Spleen (tissue), 11 donors: Measurements from ENCODE around the gene WFDC10A. TPM values are rescaled to one million over a fixed set of nuclear protein-coding genes. Genes with fewer than 3 reads are reported as not detected.
"Not testable (repeated sequence)": the region's sequence is repeated elsewhere in the genome, so short reads cannot be mapped to it uniquely, and the experiment has no call there.

ENCODE experiments used
- DNase-seq: peaks from one replicate; pipeline ENCODE4 v3.0.0-alpha.2; 2020
- H3K27ac ChIP-seq, 8 donors: fragments of 200-600 bp; sonication (generic) in 7 of 8; 1 replicate in 4 of 8; 2 replicates in 4 of 8; pipeline versions ENCODE4 v1.5.0 to v1.8.0; 2016 to 2021; ENCODE audit warnings: inconsistent platforms in 4 of 8, mild to moderate bottlenecking in 4 of 8, moderate library complexity in 1 of 8
- H3K27me3 ChIP-seq, 7 donors: fragments of 200-600 bp; sonication (generic) in 6 of 7; replicated peaks in 1 of 7; 1 replicate in 4 of 7; 2 replicates in 3 of 7; pipeline versions ENCODE4 v1.5.0 to v1.8.0; 2016 to 2021; ENCODE audit warnings: inconsistent platforms in 3 of 7, mild to moderate bottlenecking in 1 of 7
- H3K36me3 ChIP-seq, 6 donors: fragments of 200-600 bp; sonication (generic) in 5 of 6; 1 replicate in 4 of 6; 2 replicates in 2 of 6; pipeline versions ENCODE4 v1.5.0 to v1.8.0; 2016 to 2021; ENCODE audit warnings: inconsistent platforms in 2 of 6
- H3K4me1 ChIP-seq, 6 donors: fragments of 200-600 bp; sonication (generic) in 5 of 6; 1 replicate in 3 of 6; 2 replicates in 3 of 6; pipeline versions ENCODE4 v1.5.0 to v1.8.0; 2016 to 2021; ENCODE audit warnings: inconsistent platforms in 3 of 6
- H3K4me3 ChIP-seq, 8 donors: fragments of 200-600 bp; sonication (generic) in 7 of 8; 1 replicate in 4 of 8; 2 replicates in 4 of 8; pipeline versions ENCODE4 v1.5.0 to v1.8.0; 2016 to 2021; ENCODE audit warnings: inconsistent platforms in 4 of 8, mild to moderate bottlenecking in 4 of 8, moderate library complexity in 2 of 8
- H3K9me3 ChIP-seq, 8 donors: fragments of 200-600 bp; sonication (generic) in 7 of 8; 1 replicate in 4 of 8; 2 replicates in 4 of 8; pipeline versions ENCODE4 v1.5.0 to v1.8.0; 2016 to 2021; ENCODE audit warnings: inconsistent platforms in 4 of 8
- CTCF ChIP-seq, 11 experiments: fragments of 200-600 bp in 7 of 11; fragments of 450-650 bp in 4 of 11; sonication (generic) in 4 of 11; IDR thresholded peaks in 8 of 11; conservative IDR thresholded peaks in 3 of 11; 1 replicate in 7 of 11; 2 replicates in 4 of 11; pipeline versions ENCODE4 v1.4.0 to v1.8.0; 2016 to 2021; ENCODE audit warnings: antibody characterized with exemption in 11 of 11, inconsistent platforms in 4 of 11, mild to moderate bottlenecking in 1 of 11
- POLR2A ChIP-seq, 3 donors: fragments of 450-650 bp; IDR thresholded peaks; one replicate each; pipeline ENCODE4 v1.5.1; 2017; ENCODE audit warnings: antibody characterized with exemption in 3 of 3, mild to moderate bottlenecking in 1 of 3
- POLR2AphosphoS5 ChIP-seq, 3 donors: sonication (generic); formaldehyde crosslinking; IDR thresholded peaks; one replicate each; pipeline ENCODE4 v1.5.1; 2017; ENCODE audit warnings: antibody characterized with exemption in 3 of 3
- WGBS, 5 donors: extraction: QIAGEN DNeasy Blood & Tissue Kit in 3 of 5; methylation state at CpG; one replicate each; pipeline versions ENCODE4 v1.1.5 to v1.1.7; 2013 to 2018; 5-methylcytosine and 5-hydroxymethylcytosine counted together
- intact Hi-C: fragments of 100-400 bp; cut with DNase I; formaldehyde crosslinking; loops from one replicate; pipeline ENCODE4 v1.15.0; 2023; ENCODE audit warnings: low total_unique reads
- polyA plus RNA-seq, 3 donors: library from polyadenylated mRNA; stranded (reverse); fragments of 200-250 nt; gene quantifications; one replicate each; pipeline ENCODE4 v1.2.1, GENCODE V29; 2013
- total RNA-seq, 7 donors: library from RNA; depleted of rRNA in 3 of 7; stranded (reverse); fragments of >200 nt in 3 of 7; fragmentation: NEBNext Ultra II Directional in 4 of 7; extraction: Animal tissue kit (Norgen Biotek cat#: 25700) in 4 of 7; gene quantifications; one replicate each; pipeline versions ENCODE4 v1.1.0 to v1.2.1, GENCODE V29; 2016 to 2021
- donor health status: healthy with polysubstance abuse.
- donor health status: DM: no; HTN: no; CAD: no; lungs with moderate emphysema.
- donor health status: DM: no; HTN: no; CAD: no.
- donor health status: Bipolar disorder and iron deficiency.
- donor health status: healthy.
- donor health status: DM: no; HTN: no; CAD: no.
- donor health status: DM: yes; HTN: yes; CAD: no.

WFDC10A gene
- total and polyA plus RNA-seq, 10 donors = not detected

- no peak for TF ChIP-seq CTCF (IDR thresholded peaks at IDR 0.05 in 8 of 11, conservative IDR thresholded peaks at IDR 0.05 in 3 of 11)
- TF ChIP-seq POLR2A (IDR thresholded peaks at IDR 0.05) = no peak
- TF ChIP-seq POLR2AphosphoS5 (IDR thresholded peaks at IDR 0.05) = no peak
- no peaks in the 10 kb centered on the region for H3K4me1 ChIP-seq
These were observed 17.3 kb downstream of the WFDC10A start for GRCh38 chr20:45646875-45647274.

DNA sequence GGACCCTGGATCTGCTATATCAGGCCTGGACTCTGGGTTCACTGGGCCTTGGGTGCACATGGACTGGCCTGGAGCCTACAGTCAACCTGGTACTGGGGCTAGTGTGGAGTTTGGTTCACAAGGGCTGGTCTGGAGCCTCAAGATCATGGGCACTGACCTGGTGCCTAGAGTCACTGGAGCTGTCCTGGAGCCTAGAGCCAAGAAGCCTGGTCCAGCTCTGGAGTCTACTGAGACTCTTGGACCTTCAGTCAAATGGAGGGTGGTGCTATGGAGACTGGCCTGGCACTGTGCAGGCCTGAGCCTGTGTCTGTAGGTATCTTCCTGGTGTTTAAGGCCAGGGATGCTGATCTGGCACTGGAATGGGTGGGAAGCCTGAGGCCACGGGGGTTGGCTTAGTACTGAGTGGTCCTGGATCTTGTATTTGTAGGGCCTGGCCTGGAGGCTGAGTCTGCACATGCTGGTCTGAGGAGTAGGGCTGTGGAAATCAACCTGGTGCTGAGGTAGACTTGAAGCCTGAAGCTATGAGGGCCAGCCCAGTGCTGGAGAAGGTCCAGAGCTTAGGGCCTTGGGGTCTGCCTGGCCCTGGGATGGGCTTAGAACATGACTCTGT, 18.0 kb downstream of the WFDC10A start:
- TF ChIP-seq POLR2AphosphoS5 (IDR thresholded peaks at IDR 0.05) (no peak), POLR2A (IDR thresholded peaks at IDR 0.05) (no peak), CTCF (IDR thresholded peaks at IDR 0.05 in 8 of 11, conservative IDR thresholded peaks at IDR 0.05 in 3 of 11) (no peak)
- peaks cover 0 to 8% (median 0%) of the 10 kb centered on the region in 7 donors for H3K27me3 ChIP-seq
- H3K4me3 ChIP-seq = no peak overlapping the region
- DNase-seq = no peak
- WGBS, 5 donors = 55 to 70% (median 65%) methylated on average over 1 of the region's 1 CpG; no CpG with 5 or more reads in 1 of the 5 donors
- intact Hi-C loops = no loop called here
- H3K4me1 ChIP-seq = no peaks in the 10 kb centered on the region
- no peaks in the 10 kb centered on the region for H3K36me3 ChIP-seq
- H3K9me3 ChIP-seq = no peaks in the 10 kb centered on the region
- H3K27ac ChIP-seq = no peak overlapping the region

More at GRCh38 chr20:45646875-45647274, 17.3 kb downstream of the WFDC10A start:
- peaks cover 0 to 6% (median 0%) of the 10 kb centered on the region in 7 donors for H3K27me3 ChIP-seq
- intact Hi-C loops = no loop called here
- WGBS, 5 donors = 84 to 96% (median 87%) methylated on average over 3 of the region's 3 CpGs
- H3K4me3 ChIP-seq = no peak overlapping the region
- H3K36me3 ChIP-seq = no peaks in the 10 kb centered on the region
- no peak overlapping the region for H3K27ac ChIP-seq
- no peak for DNase-seq
- no peaks in the 10 kb centered on the region for H3K9me3 ChIP-seq

GRCh38 chr20:45649312-45649863, 19.8 kb downstream of the WFDC10A start:
- H3K9me3 ChIP-seq = no peaks in the 10 kb centered on the region
- peaks cover 0 to 8% (median 0%) of the 10 kb centered on the region in 7 donors for H3K27me3 ChIP-seq
- H3K36me3 ChIP-seq = no peaks in the 10 kb centered on the region
- H3K4me3 ChIP-seq = no peak overlapping the region
- no peaks in the 10 kb centered on the region for H3K4me1 ChIP-seq
- TF ChIP-seq POLR2A (IDR thresholded peaks at IDR 0.05) (no peak), POLR2AphosphoS5 (IDR thresholded peaks at IDR 0.05) (no peak), CTCF (IDR thresholded peaks at IDR 0.05 in 8 of 11, conservative IDR thresholded peaks at IDR 0.05 in 3 of 11) (no peak)
- H3K27ac ChIP-seq = no peak overlapping the region
- DNase-seq = no peak
- 82 to 89% (median 85%) methylated on average over 6 of the region's 6 CpGs for WGBS, 5 donors
- intact Hi-C loops = no loop called here

DNA sequence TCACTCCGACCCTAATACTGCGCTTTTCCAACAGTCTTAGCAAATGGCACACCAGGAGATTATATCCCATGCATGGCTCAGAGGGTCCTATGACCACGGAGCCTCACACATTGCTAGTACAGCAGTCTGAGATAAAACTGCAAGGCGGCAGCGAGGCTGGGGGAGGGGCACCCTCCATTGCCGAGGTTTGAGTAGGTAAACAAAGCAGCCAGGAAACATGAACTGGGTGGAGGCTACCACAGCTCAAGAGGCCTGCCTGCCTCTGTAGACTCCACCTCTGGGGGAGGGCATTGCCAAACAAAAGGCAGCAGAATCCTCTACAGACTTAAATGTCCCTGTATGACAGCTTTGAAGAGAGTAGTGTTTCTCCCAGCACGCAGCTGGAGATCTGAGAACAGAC, 22.2 kb downstream of the WFDC10A start:
- H3K27me3 ChIP-seq, H3K27ac ChIP-seq, DNase-seq, H3K4me3 ChIP-seq, H3K36me3 ChIP-seq, intact Hi-C loops, H3K9me3 ChIP-seq, H3K4me1 ChIP-seq: not testable (repeated sequence)
- 63 to 82% (median 78%) methylated on average over 7 of the region's 7 CpGs for WGBS, 5 donors

DNA sequence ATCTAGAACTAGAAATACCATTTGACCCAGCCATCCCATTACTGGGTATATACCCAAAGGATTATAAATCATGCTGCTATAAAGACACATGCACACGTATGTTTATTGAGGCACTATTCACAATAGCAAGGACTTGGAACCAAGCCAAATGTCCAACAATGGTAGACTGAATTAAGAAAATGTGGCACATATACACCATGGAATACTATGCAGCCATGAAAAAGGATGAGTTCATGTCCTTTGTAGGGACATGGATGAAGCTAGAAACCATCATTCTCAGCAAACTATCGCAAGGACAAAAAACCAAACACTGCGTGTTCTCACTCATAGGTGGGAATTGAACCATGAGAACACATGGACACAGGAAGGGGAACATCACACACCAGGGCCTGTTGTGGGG, 27.5 kb downstream of the WFDC10A start:
- H3K27ac ChIP-seq = not testable (repeated sequence)
- whole genome bisulfite sequencing, 5 donors = 75 to 99% (median 92%) methylated on average over 2 to 3 of the region's 3 CpGs

More for the DNA sequence above, 27.5 kb downstream of the WFDC10A start:
- H3K4me1 ChIP-seq, intact Hi-C loops, DNase-seq, H3K4me3 ChIP-seq, H3K36me3 ChIP-seq, H3K27me3 ChIP-seq: not testable (repeated sequence)
- H3K9me3 ChIP-seq = peaks cover 0 to 14% (median 2%) of the 10 kb centered on the region in 8 donors
